Lower lobe of right lung (tissue), 2 donors: Measurements from ENCODE around the gene FGD2. TPM values are rescaled to one million over a fixed set of nuclear protein-coding genes. Genes with fewer than 3 reads are reported as not detected.
A peak's percentile ranks its signal among the peaks of the same experiment; 100 is the strongest.

ENCODE experiments used
- ATAC-seq, 2 donors: fragments of 200-7000 bp; cut with Tn5 transposase; one replicate each; pipeline ENCODE4 v1.9.1; 2020 to 2022; ENCODE audit warnings: mild to moderate bottlenecking in 2 of 2, moderate library complexity in 2 of 2
- DNase-seq: peaks from one replicate; pipeline ENCODE4 v3.0.0-alpha.2; 2020
- H3K27ac ChIP-seq: fragments of 200-600 bp; one replicate; pipeline ENCODE4 v1.8.0; 2022
- H3K27me3 ChIP-seq: fragments of 200-600 bp; one replicate; pipeline ENCODE4 v1.8.0; 2022; ENCODE audit warnings: low read depth
- H3K36me3 ChIP-seq: fragments of 200-600 bp; one replicate; pipeline ENCODE4 v1.8.0; 2022; ENCODE audit warnings: mild to moderate bottlenecking
- H3K4me1 ChIP-seq: fragments of 200-600 bp; one replicate; pipeline ENCODE4 v1.8.0; 2022
- H3K4me3 ChIP-seq: fragments of 200-600 bp; one replicate; pipeline ENCODE4 v1.8.0; 2022; ENCODE audit warnings: mild to moderate bottlenecking
- H3K9me3 ChIP-seq: fragments of 200-600 bp; one replicate; pipeline ENCODE4 v1.8.0; 2022
- intact Hi-C: fragments of 100-400 bp; cut with DNase I; formaldehyde crosslinking; loops from one replicate; pipeline ENCODE4 v1.11.0; 2022
- total RNA-seq: library from RNA; stranded (reverse); fragmentation: NEBNext Ultra II Directional; extraction: Animal tissue kit (Norgen Biotek cat#: 25700); gene quantifications from one replicate; pipeline ENCODE4 v1.2.1, GENCODE V29; 2021
- TF ChIP-seq, protein P1 (sequence below): fragments of 200-600 bp; IDR thresholded peaks from one replicate; pipeline ENCODE4 v1.8.0; 2022; ENCODE audit warnings: antibody characterized with exemption, mild to moderate bottlenecking
- donor health status: DM: no; HTN: yes; CAD: no; lungs with severe emphysema.

FGD2 gene
- total RNA-seq, 1 donor from 2014 or later, result 103 TPM

DNA sequence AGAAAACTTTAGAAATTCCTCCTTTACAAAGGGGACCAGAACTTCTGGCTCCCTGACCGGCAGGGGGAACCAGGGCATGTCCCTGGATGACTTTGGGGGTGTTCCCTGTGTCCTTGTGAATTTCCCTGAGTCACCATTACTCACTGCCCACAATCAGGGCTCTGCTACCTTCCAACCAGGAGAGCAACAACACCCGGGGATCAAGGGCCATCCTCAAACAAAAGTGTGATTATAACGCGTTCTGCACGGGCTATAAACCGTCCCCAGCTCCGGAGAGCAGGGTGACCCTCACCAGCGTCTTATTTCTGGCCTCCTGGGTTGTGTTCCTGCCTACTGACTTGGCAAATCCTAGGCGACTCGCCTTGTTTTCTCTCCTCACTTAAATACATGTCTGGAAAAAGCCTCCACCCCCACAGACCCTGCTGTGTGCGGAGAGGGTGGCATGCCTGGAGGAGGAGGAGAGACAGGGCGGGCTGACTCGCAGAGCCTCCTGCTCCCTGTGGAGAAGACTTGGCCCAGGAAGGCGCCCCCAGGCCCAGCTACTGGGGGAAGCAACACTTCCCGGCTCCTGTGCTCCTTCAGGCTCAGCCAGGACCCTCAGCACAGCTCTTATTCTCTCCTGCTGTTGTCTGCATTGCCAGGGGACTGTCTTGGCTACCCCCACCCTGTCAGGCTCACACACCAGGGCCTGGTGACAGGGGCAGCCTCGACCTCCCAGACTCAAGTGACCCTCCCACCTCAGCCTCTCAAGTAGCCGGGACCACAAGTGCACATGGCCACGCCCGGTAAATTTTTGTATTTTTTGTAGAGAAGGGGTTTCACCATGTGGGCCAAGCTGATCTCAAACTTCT is 54.1 kb downstream of the FGD2 start:
- DNase-seq (peak; percentile 71), ATAC-seq (peak; percentile 80 to 88)
- H3K27ac ChIP-seq, result peak overlapping the region; percentile 44
- no peaks in the 10 kb centered on the region for H3K9me3 ChIP-seq
- H3K27me3 ChIP-seq, result no peaks in the 10 kb centered on the region
- no peaks in the 10 kb centered on the region for H3K36me3 ChIP-seq
- intact Hi-C loops, result loop anchor here (10.0 kb wide), 1 partner anchor 115 kb away; the partner anchor contains the start of gene PIM1
- peaks cover 12% of the 10 kb centered on the region for H3K4me1 ChIP-seq
- TF ChIP-seq, protein P1, sequence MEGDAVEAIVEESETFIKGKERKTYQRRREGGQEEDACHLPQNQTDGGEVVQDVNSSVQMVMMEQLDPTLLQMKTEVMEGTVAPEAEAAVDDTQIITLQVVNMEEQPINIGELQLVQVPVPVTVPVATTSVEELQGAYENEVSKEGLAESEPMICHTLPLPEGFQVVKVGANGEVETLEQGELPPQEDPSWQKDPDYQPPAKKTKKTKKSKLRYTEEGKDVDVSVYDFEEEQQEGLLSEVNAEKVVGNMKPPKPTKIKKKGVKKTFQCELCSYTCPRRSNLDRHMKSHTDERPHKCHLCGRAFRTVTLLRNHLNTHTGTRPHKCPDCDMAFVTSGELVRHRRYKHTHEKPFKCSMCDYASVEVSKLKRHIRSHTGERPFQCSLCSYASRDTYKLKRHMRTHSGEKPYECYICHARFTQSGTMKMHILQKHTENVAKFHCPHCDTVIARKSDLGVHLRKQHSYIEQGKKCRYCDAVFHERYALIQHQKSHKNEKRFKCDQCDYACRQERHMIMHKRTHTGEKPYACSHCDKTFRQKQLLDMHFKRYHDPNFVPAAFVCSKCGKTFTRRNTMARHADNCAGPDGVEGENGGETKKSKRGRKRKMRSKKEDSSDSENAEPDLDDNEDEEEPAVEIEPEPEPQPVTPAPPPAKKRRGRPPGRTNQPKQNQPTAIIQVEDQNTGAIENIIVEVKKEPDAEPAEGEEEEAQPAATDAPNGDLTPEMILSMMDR, result peak; percentile 42
- H3K4me3 ChIP-seq, result no peak overlapping the region

DNA sequence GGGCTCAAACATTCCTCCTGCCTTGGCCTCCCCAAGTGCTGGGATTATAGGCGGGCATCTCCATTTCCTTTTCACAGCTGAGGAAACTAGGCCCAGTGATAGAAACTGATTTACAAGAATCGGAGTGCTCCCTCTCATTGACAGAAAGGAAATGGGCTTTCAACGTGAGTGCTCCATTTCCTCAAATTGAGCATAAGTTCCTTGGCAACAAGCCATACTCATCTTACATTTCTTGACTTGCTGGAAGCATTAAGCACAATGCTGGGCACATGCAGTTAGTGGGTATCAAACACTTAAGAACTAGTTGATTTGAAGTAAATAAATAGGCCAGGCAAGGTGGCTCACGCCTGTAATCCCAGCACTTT is 54.7 kb downstream of the FGD2 start:
- no peak for ATAC-seq

DNA sequence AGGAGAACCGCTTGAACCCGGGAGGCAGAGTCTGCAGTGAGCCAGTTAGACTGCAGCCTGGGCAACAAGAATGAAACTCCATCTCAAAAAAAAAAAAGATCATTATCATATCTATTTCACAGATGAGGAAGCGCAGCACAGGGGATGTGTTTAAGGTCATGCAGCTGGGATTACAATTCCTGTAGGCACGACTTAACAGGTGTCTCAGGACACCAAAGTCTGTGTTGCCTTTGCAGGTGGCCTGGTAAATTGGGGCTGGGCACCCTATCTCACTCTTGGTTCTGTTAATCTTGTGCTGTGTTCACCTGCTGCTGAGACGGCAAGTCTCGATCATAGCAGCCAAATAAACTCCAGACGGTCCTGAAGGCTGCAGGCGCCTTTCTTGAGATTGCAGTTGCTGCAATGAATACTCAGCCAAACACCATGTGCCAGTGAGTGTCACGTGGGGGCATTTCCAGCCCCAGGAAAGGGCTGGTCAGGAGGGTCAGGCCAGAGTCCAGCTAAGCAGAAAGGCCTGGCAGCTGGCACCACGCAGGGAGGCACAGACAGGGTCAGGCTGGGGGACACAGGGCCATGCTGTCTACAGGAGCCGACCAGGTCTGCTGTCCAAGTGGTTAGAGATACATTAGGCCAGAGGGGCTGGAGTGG is 55.8 kb downstream of the FGD2 start:
- TF ChIP-seq, protein P1, result no peak
- H3K4me3 ChIP-seq, result no peak overlapping the region
- no peaks in the 10 kb centered on the region for H3K9me3 ChIP-seq
- no peak for ATAC-seq
- no peak for DNase-seq
- H3K27me3 ChIP-seq, result no peaks in the 10 kb centered on the region
- intact Hi-C loops, result no loop called here
- no peaks in the 10 kb centered on the region for H3K36me3 ChIP-seq
- H3K27ac ChIP-seq, result no peak overlapping the region
- peaks cover 12% of the 10 kb centered on the region for H3K4me1 ChIP-seq

More for the DNA sequence above, 54.7 kb downstream of the FGD2 start:
- H3K4me3 ChIP-seq, result no peak overlapping the region
- H3K27ac ChIP-seq, result no peak overlapping the region
- peaks cover 12% of the 10 kb centered on the region for H3K4me1 ChIP-seq
- no peaks in the 10 kb centered on the region for H3K9me3 ChIP-seq
- TF ChIP-seq, protein P1, result no peak
- H3K36me3 ChIP-seq, result no peaks in the 10 kb centered on the region
- DNase-seq, result no peak
- no peaks in the 10 kb centered on the region for H3K27me3 ChIP-seq
- intact Hi-C loops, result no loop called here

DNA sequence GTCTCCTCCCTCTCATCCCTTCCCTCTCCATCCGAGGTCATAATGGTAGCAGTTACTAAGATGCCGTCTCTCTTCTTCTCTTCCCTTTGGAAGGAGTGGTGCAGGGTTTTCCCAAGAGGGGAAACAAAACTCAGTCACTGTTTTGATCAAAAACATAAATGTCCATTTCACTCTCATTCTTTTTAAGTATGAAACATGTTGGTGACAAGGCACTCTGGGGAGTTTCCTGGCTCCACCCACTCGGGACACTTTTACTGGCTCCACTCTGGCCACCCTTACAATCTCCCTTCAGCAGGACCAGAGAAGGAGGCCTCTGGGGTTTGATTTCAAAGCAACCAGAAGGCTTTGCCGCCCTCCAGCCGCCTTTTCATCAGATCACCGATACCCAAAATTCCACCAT is 57.0 kb downstream of the FGD2 start:
- no peak overlapping the region for H3K4me3 ChIP-seq
- intact Hi-C loops, result no loop called here
- TF ChIP-seq, protein P1, result no peak
- ATAC-seq (no peak), DNase-seq (peak; percentile 18)
- no peaks in the 10 kb centered on the region for H3K36me3 ChIP-seq
- H3K9me3 ChIP-seq, result no peaks in the 10 kb centered on the region
- no peak overlapping the region for H3K27ac ChIP-seq
- no peaks in the 10 kb centered on the region for H3K27me3 ChIP-seq
- peaks cover 12% of the 10 kb centered on the region for H3K4me1 ChIP-seq

DNA sequence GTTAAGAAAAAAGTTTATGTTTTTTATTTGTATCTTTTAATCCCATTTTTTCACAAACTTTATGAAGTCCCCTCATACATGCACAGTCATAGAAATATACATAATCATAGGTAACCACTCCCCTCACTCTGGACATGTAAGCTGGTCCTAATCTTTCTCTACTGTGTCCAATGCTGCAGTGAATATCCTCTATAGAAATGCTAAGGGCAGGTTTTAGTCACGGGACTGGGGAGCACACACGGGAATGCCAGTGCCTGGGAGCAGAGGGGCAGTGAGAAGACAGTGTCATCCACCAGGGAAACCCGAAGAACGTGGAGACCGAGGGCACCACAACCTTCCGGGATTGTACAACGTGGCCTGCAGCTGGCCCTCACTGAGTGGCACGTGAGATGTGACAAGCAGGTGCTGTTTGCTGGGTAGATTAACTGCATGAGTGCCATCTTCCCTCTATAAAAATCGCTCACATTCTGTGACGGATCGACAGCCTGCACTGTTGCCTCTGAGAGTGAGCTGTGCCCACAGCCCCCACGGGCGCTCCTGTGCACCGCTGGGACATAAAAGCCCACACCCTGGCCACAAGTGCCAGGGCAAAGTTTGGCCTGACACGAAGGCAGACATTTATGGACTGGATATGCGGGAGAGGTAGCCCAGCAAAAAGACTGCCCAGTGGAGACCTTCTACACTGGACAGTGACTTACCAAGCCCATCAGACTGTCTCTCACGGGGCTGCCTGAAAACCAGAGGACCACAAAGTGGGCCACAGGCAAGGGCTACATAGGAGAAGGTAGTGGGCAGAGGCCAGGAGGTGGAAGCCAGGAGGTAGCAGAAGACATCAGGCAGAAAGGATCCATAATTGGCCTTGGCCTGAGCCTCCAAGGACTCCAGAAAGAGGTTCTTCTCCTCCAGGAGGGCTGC is 63.2 kb downstream of the FGD2 start:
- Histone ChIP-seq H3K27me3 (no peaks in the 10 kb centered on the region), H3K4me1 (peaks cover 8% of the 10 kb centered on the region), H3K36me3 (no peaks in the 10 kb centered on the region), H3K4me3 (no peak overlapping the region), H3K27ac (no peak overlapping the region), H3K9me3 (no peaks in the 10 kb centered on the region)
- TF ChIP-seq, protein P1, result no peak
- ATAC-seq (no peak), DNase-seq (no peak)
- intact Hi-C loops, result no loop called here
